HUDEP-2 (cell line): ENCODE data around the gene RGS2.

Experiments used
- DNase-seq, 76 experiments: peaks; one replicate each; lab custom pipeline; 2025; ENCODE audit not compliant: unreplicated experiment in 76 of 76; lab: John Stamatoyannopoulos, UW

The RGS2 gene

DNA sequence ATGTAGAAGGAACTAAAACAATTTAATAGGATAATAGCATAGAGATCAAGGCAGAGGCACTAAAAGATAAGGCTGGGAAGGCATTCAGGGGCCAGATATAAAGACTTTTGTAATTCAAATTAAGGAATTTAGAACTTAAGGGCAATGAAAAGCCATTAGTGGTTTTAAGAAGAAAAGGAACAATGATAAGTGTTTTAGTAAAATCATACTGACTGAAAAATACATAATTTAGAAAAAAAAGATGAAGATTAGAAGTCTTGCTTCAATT is 14.1 kb upstream of the RGS2 start:
- no peak for DNase-seq

DNA sequence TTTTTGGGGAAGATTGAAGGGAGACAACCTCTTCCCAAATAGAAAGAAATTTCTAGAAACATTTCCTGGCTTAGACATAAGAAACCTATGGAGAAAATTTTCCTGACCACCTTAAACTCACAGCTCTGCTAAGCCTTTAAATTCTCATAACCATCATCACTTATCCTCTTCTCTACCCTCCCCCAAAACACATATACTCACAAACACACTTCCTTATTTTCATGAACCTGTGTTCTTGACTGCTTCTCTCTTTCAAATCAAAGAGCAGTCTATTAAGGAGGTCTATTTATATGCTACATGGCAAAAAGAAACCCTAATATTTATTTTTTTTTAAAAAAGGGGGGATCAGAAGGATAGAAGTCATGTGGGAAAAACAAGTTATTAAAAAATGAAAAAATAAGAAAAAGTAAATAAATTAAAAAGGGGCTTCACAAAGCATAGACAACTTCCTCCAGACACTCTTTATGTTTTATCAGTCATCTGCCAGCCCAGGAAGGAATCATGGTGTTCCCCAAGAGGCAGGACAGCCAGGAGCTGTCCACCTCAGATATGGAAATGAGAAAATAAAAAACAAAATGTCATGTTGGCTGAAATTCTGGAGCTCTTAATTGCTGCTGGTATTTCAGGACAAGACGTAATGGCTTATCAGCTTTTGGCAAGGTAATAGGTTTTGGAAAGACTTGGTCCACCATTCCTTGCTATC is 12.8 kb upstream of the RGS2 start:
- no peak for DNase-seq

DNA sequence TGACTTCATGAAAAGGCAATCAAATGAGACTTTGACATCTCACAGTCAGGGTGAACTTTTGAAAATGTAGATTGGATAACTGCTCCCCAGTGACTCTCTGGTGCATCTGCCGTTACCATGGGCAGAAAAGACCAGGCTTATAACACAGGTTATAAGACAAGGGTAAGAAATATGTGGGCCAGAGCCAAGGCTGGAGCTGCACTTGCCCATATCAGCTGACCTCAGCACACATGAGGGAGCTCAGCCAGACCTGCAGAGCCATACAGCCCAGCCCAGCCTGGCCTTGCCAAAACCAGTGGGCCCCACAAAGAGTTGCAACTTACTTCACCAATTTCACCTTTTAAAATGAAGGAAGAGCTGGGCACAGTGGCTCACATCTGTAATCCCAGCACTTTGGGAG is 11.7 kb upstream of the RGS2 start:
- DNase-seq = peak in 3 of 76 experiments; percentile 1 to 30 (median 18)

DNA sequence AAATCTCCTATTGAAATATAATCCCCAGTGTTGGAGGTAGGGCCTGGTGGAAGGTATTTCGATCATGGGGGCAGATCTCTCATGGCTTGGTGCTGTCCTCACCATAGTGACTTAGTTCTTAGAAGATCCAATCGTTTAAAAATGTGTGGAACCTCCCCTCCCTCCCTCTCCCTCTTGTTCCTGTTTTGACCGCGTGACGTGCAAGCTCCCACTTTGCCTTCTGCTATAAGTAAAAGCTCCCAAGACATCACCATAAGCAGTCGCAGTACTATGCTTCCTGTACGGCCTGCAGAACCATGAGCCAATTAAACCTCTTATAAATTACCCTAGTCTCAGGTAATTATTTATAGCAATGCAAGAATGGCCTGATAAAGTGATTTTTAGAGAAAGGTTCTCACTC is 10.9 kb upstream of the RGS2 start:
- no peak for DNase-seq

DNA sequence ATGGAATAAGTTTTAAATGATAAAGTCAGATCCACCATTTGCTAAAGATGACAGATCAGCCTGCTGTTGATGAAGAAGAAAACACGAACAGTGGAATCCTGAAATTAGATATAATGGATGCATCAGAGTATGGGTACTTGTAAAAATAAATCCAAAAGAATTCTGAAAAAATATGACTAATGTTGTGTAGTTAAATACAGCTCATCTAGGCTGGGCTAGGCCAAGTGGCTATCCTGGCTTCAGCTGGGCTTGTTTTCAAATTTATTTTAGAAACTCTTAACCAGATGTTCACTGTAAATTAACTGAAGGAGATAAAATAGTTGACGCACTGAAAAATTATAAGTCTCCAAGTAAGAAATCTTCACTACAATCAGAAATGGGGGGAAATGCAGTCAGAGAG is 7.4 kb upstream of the RGS2 start:
- no peak for DNase-seq

DNA sequence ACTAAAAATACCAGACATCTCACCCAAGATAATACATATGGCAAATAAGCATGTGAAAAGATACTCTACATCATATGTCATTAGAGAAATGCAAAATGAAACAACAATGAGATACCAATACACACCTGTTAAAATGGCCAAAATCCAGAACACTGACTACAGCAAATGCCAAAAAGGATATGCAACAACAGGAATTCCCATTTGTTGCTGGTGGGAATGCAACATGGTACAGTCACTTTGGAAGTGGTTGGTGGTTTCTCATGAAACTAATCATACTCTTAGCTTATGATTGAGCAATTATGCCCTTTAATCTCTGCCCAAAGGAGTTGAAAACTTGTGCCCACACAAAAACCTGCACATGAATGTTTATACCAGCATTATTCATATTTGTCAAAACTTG is 6.4 kb upstream of the RGS2 start:
- DNase-seq = no peak

DNA sequence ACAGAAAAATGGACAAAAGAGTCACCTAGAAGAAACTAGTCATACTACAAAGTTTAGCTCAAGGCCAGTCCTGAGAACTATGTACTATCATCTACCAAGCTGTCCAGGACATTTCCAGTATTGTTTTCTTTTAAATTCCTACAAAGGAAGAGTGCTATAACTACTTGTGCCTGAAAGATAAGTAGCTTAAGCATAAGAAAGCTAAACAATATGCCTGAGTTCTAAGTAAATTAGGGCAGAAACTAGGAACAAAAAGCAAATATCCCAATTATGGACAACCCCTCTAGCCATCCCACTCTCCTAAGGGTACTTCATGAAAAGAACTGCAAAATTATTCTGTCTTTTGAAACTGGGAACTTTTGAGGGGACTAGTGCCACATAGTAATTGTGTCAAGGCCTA is 5.3 kb upstream of the RGS2 start:
- no peak for DNase-seq

DNA sequence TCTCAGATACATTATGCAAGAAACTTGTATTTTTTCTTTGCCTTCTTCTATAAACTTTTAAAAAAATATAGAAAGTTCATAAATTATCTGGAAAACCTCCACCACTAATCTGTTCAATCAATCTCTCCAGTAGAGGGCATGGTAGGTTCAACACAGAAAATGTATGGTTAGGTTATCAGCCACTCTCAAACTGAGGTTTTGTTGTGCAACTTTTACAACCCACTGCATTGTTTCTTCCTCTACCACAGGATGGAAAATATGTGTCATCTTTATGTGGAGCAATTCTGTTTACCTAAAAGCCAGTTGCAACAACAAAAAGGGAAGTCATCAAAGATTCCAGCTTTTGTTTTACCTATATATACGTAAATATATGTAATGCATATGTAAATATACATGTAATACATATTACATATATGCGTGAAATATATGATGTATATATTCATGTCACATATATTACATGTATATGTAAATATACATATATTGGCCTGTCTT is 3.0 kb upstream of the RGS2 start:
- DNase-seq = peak in 30 of 76 experiments; percentile 1 to 69 (median 30)

DNA sequence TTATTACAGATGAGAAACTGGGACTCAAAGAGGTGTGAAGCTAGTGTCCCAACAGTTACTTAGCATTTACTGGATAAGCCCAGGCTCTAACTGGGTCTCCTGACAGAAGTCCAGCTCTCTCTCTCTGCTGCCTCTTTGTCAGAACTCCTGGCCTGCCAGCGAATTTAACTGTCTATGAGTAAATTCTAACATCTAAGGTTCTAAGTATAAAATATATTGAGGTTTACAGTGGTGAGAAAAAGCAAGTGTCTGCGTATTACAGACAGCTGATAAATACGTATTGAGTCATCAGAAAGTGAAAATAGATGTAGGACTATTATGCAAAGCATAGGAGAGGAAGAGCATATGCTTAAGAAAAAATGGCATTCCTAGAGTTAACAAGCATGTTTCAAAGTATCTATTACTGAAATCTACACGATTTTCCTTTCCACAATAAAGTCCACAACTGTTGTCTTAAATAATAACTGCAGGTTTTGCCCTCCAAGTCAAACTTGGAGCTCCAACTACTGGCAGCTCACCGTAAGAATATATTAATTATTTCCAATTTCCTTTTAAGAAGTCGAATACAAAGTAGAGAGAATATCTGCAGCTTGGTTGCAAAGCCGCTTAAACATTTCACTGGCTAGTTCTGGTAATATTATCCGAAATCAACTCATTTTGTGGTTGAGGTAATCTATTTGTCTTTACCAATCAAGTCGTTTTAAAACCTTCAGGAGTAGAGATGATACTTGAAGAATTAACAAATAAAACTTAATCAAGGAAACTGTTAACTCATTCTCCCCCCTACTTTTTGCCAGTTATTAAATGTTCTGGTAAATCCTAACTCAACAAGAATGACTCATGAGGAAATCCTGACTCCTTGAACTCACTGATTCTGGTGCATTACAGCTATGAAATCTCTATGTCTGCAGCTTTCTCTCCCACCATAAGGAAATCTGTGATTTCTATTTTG is 1.4 kb upstream of the RGS2 start:
- DNase-seq = no peak

DNA sequence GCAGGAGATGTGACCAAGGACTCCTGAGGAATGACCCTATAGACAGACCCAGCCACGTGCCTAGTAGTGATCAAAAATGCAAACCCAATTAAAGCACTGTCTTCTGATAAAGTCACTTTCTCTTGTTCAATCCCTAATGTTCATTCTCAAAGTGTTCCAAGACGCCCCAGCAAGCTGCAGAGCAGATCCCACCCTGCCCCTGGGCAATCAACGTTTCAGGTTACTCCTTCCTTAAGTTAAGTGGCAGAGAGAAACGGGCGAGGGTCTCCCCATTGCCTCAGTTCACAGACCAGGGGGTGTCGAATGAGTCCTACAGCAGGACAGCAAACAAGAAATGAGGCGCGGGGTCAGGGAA is 699 bp upstream of the RGS2 start:
- no peak for DNase-seq

DNA sequence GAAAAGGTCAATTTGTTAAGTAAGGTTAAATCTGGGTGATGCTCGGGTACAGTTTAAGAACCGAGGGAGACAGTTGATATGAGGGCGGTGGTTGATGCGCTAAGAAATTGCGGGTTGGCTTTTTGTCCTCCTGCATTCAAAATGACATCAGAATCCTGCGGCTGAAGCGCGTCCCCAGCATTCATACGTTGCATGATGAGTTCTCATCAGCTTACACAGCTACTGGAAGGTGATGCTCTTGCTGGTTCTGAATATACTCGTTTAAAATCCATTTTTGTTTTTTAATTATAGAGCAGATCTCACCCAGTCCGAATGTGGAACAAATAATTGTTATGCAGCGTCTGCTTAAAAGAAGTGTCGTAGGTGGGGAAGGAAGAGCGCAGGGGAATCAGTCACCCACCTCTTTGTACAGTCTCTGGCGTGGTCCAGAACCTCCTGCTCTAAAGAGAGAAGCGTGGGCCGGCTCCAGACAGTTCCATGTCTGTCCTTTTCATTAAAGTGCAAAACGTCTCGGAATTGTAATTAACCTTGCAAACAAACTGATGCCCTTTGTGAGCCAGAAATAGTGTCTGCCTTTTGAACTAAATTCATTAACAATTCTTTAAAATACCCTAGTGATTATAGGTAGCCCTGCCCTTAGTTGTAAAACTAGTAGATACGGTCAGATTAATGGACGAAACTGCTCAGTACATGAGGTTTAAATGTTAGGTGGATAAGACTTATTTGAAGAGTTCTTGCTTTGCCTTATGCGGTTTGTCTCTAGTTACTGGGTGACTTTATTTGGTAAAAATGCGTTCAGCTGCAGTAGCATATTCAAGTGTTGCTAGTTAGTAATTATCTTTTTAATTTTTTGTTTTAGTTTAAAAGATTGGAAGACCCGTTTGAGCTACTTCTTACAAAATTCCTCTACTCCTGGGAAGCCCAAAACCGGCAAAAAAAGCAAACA is 741 bp downstream of the RGS2 start:
- peak in 19 of 76 experiments; percentile 1 to 44 (median 21) for DNase-seq

DNA sequence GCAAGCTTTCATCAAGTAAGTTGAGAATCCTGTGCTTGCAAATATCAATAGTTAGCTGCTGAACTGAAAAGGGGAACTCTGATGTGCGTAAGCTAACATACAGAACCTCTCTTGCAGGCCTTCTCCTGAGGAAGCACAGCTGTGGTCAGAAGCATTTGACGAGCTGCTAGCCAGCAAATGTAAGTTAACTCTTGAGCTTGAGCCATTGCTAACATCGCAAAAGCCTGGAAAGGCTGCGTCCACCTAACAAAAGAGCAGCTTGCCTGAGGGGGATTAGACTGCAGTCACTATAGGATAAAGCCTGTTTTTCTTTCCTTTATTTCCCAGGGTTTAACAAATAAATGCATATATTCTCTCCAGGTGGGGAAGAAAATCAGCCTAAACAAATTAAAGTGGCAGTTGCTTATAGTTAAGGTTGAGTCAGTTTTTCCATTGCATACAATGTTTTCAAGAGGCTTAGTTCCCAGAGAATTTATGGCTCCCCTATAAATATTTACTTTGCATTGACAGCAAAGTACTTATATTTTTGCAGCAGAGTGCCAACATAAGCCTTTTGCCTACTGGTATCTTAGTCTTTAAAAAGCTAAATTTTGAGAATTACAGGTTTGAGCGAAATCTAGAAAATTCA is 1.5 kb downstream of the RGS2 start:
- DNase-seq = no peak

DNA sequence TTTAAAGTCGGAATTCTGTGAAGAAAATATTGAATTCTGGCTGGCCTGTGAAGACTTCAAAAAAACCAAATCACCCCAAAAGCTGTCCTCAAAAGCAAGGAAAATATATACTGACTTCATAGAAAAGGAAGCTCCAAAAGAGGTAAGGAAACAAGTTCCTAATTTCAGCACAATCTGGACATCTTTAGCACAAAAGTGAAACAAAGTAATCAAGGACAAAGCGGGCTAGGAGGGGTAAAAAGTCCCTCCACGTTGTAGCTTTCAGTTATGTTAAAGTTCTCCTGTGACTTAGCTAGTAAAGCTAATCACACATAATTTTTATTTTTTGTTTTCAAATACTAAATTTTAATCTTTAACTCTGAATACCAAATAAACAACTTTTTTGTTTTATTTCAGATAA is 2.2 kb downstream of the RGS2 start:
- no peak for DNase-seq

DNA sequence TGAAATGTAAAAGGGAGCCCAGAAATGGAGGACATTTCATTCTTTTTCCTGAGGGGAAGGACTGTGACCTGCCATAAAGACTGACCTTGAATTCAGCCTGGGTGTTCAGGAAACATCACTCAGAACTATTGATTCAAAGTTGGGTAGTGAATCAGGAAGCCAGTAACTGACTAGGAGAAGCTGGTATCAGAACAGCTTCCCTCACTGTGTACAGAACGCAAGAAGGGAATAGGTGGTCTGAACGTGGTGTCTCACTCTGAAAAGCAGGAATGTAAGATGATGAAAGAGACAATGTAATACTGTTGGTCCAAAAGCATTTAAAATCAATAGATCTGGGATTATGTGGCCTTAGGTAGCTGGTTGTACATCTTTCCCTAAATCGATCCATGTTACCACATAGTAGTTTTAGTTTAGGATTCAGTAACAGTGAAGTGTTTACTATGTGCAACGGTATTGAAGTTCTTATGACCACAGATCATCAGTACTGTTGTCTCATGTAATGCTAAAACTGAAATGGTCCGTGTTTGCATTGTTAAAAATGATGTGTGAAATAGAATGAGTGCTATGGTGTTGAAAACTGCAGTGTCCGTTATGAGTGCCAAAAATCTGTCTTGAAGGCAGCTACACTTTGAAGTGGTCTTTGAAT is 2.9 kb downstream of the RGS2 start:
- no peak for DNase-seq

DNA sequence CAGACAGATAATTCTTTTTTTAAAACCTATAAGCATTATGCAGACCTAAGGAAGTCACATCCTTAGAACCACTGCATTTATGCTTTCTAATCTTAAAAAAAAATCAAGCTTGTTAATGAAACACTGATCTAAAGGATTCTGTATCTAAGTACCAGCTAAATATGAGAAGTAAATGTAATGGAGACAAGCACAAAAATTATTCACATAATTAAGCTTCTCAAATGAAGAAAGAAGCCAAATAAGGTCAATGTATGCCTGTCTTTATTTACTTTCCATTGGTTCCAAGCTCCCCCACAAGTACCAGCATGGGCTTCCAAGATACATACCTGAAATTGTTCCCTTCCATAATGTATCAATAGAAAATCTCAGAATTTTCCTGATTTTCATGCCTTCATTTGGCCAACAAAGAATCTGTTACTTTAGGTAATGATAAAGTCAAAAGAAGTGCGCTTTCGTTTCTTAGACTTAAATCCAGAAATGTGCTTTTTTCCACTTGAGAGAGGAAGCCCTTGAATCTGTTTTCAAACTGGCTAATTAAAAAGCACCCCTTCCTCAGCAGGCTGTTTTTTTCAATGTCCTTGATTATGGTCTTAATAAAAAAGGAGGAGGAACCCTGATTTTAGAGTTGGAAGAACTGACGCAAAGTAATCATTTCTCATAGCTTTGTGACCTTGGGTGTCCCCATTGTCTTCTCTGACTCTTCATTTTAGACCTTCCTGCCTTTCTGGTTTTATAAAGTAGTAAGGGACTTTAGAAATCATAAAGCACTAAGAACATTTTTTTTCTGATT is 3.8 kb downstream of the RGS2 start:
- DNase-seq = no peak

DNA sequence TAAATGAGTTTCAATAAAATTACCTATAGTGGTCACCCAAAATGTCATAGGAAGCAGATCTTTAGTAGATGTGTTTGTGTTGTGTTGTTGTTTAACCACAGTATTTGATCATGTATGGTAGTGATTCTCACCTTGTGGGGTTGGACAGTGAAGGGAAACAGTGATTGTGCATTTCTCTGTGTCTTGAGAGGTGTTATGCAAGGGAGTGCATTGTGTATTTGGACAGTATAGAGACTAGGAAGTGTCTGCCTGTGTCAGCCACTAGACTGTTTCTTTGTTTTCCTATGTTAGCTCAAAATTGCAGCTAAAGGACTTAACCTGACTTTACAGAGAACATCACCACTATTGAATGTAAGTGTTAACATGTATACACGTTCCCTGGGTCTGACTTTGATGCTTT is 6.0 kb downstream of the RGS2 start:
- no peak for DNase-seq

DNA sequence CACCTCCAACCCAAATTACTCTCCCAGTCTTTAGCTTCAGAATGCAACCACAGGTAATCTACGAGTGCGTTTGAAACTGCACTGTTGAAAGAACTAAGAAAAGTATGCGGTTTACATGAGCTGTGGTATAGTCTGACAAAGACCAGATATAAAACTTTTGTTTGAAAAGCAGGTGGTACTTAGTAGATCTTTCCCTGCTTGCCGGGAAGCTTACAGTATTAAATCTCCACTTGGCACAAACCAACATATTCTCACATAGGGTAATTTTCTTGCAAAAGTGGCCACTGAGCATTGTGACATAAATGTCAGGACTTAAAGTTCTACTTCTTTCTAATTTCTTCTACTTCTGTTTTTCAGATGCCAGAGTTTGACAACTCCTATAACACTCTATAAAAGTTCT is 8.4 kb downstream of the RGS2 start:
- DNase-seq = no peak

DNA sequence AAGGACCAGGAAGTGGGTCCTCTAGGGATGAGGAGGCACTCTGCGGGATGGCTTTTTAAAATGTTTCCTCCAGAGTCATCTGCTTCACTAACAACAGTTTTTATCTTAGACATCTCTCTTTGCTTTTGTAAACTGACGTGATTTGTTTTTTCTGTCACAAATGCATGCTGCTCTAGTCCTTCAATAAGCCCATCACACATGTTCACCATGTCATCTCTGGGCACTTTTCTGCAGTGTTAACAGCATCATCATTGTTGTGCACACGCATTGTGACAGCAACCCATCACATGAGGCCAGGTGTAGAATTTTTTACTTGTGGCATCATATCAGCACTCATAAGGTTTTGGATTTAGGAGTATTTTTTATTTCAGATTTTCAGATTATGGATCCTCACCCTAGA is 12.5 kb downstream of the RGS2 start:
- DNase-seq = no peak

DNA sequence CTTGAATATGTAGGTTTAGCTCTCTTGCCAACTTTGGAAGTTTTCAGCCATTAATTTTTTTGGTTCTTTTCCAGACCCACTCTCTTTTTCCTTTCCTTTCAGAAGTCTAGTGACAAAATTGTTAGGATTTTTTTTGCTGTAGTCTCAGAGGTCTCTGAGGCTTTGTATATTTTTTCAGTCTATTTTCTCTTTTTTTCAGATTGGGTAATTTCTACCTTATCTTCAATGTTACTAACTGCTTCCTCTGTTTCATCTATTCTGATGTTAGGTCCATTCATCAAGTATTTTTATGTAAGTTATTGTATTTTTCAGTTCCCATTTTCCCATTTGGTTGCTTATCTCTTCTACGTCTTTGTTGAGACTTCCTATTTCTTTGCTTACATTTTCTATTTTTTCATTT is 15.7 kb downstream of the RGS2 start:
- DNase-seq = no peak
